ENCODE measurements around the gene OGFOD3. TPM values are rescaled to one million over a fixed set of nuclear protein-coding genes. Genes with fewer than 3 reads are reported as not detected.

OGFOD3 gene
- total and polyA plus RNA-seq, 2 donors (not counting 3 experiments of a cell fraction or from before 2014, with no cell fraction given): 31.7 to 34.8 TPM

DNA sequence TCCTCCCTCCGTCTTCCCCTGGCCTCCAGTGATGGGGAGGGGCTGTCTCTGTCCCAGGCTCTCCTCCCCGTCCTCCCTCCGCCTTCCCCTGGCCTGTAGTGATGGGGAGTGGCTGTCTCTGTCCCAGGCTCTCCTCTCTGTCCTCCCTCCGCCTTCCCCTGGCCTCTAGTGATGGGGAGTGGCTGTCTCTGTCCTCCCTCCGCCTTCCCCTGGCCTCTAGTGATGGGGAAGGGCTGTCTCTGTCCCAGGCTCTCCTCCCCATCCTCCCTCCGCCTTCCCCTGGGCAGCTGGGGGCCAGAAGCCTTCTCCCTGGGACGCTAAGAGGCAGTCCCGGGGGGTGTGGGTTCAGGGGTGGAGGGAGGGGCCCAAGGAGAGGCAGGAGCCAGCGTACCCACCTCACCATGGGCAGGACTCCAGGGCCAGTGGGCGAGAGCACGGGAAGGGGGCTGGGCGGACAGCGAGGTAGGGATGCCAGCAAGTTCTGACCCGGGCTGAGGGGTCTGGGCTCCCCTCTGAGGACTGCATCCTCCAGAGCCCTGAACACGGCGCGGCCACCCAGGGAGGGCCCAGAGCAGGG is 32.0 kb downstream of the OGFOD3 start:
- Histone ChIP-seq H3K9me1 (replicated peaks; ENCODE audit: control insufficient read depth, extremely low read depth, insufficient read depth, low read length) (no peaks in the 10 kb centered on the region), H3K4me3 (replicated peaks in 1 of 3; ENCODE audit: insufficient read depth in 1 of 3, low read depth in 1 of 3, low read length in 3 of 3) (no peak overlapping the region), H3K9me3 (replicated peaks; ENCODE audit: control insufficient read depth, insufficient read depth, low read length) (no peaks in the 10 kb centered on the region), H3K4me2 (ENCODE audit: insufficient read depth, low read length) (no peak overlapping the region), H2AFZ (ENCODE audit: low read depth, low read length) (no peak overlapping the region), H3K27ac (ENCODE audit: insufficient read depth, low read depth, low read length) (no peak overlapping the region), H4K20me1 (replicated peaks; ENCODE audit: control insufficient read depth, extremely low read depth, insufficient read depth, low read length) (no peaks in the 10 kb centered on the region), H3K36me3 (ENCODE audit: control insufficient read depth in 2 of 2, extremely low read depth in 1 of 2, insufficient read depth in 2 of 2, low read length in 2 of 2) (no peaks in the 10 kb centered on the region), H3K79me2 (ENCODE audit: control insufficient read depth, insufficient read depth, low read length) (no peaks in the 10 kb centered on the region), H3K27me3 (ENCODE audit: control insufficient read depth in 2 of 2, insufficient read depth in 2 of 2, low read length in 2 of 2) (no peaks in the 10 kb centered on the region), H3K9ac (replicated peaks; ENCODE audit: extremely low read depth, insufficient read depth, low read length) (no peak overlapping the region), H3K4me1 (ENCODE audit: control insufficient read depth, extremely low read depth, insufficient read depth, low read length) (no peaks in the 10 kb centered on the region)
- no peak for FAIRE-seq
- ChIA-PET POLR2A (no interaction called here), CTCF (no interaction called here)
- BruUV-seq (replicated peaks): no TSS peak
- dilution Hi-C loops (cut with MboI; ENCODE audit: extremely low pct_ligation_motif_present, low sequenced_read_pairs): no loop called here
- DNase-seq (ENCODE audit: low read depth, low spot score): no peak
- no peak for TF ChIP-seq JUN (IDR thresholded peaks at IDR 0.05; ENCODE audit: borderline replicate concordance, insufficient read depth, insufficient read length, low read depth)
- TF ChIP-seq, protein P1, sequence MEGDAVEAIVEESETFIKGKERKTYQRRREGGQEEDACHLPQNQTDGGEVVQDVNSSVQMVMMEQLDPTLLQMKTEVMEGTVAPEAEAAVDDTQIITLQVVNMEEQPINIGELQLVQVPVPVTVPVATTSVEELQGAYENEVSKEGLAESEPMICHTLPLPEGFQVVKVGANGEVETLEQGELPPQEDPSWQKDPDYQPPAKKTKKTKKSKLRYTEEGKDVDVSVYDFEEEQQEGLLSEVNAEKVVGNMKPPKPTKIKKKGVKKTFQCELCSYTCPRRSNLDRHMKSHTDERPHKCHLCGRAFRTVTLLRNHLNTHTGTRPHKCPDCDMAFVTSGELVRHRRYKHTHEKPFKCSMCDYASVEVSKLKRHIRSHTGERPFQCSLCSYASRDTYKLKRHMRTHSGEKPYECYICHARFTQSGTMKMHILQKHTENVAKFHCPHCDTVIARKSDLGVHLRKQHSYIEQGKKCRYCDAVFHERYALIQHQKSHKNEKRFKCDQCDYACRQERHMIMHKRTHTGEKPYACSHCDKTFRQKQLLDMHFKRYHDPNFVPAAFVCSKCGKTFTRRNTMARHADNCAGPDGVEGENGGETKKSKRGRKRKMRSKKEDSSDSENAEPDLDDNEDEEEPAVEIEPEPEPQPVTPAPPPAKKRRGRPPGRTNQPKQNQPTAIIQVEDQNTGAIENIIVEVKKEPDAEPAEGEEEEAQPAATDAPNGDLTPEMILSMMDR (IDR thresholded peaks at IDR 0.05; ENCODE audit: extremely low read depth in 1 of 2, insufficient read depth in 1 of 2, low read depth in 1 of 2, low read length in 2 of 2): no peak
- intact Hi-C loops (cut with micrococcal nuclease): no loop called here

DNA sequence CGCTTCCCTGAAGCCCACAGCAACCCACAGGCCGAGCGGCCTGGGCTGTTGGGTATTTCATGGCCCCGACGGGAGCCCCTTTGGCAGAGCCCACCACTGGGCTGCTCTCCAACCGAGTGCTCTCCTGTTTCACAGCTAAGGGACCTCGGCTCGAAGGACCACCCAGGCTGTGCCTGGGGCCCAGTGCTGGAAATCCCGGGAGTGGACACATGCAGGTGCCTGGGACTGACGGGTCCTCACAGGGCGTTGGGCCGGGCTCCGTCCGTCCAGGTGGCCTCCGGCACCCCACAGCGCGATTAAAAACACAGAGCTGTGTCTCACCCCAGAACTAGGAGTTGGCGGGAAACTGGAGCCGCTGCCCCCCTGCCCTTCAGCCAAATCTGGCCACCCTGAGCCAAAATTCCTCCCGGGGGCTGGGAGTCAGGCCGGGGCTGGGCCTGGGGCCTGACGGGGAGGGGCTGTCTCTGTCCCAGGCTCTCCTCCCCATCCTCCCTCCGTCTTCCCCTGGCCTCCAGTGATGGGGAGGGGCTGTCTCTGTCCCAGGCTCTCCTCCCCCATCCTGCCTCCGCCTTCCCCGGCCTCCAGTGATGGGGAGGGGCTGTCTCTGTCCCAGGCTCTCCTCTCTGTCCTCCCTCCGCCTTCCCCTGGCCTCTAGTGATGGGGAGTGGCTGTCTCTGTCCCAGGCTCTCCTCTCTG is 32.7 kb downstream of the OGFOD3 start:
- no peak overlapping the region for H3K4me2 ChIP-seq (ENCODE audit: insufficient read depth, low read length)
- ChIA-PET CTCF (no interaction called here), POLR2A (no interaction called here)
- no peaks in the 10 kb centered on the region for H3K4me1 ChIP-seq (ENCODE audit: control insufficient read depth, extremely low read depth, insufficient read depth, low read length)
- no TSS peak for BruUV-seq (replicated peaks)
- TF ChIP-seq EZH2 (IDR thresholded peaks at IDR 0.05; ENCODE audit: borderline replicate concordance, low read depth, low read length, severe bottlenecking): no peak
- TF ChIP-seq GATA2 (IDR thresholded peaks at IDR 0.05; ENCODE audit: insufficient read depth, insufficient read length, low read depth, low read length): no peak
- TF ChIP-seq, protein P2, sequence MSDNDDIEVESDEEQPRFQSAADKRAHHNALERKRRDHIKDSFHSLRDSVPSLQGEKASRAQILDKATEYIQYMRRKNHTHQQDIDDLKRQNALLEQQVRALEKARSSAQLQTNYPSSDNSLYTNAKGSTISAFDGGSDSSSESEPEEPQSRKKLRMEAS (IDR thresholded peaks at IDR 0.05; ENCODE audit: insufficient read depth, insufficient read length): no peak
- no peak for TF ChIP-seq FOS (IDR thresholded peaks at IDR 0.05; ENCODE audit: borderline replicate concordance, insufficient read depth, low read length)
- TF ChIP-seq POLR2AphosphoS5 (IDR thresholded peaks at IDR 0.05; ENCODE audit: insufficient read depth, low read depth, low read length): no peak
- TF ChIP-seq, protein P1 (IDR thresholded peaks at IDR 0.05; ENCODE audit: extremely low read depth in 1 of 2, insufficient read depth in 1 of 2, low read depth in 1 of 2, low read length in 2 of 2): no peak
- no peak for TF ChIP-seq POLR2A (IDR thresholded peaks at IDR 0.05; ENCODE audit: low read depth, low read length)
- no peak for TF ChIP-seq MYC (IDR thresholded peaks at IDR 0.05; ENCODE audit: low read depth, low read length)
- TF ChIP-seq JUN (IDR thresholded peaks at IDR 0.05; ENCODE audit: borderline replicate concordance, insufficient read depth, insufficient read length, low read depth): no peak
- no peaks in the 10 kb centered on the region for H3K9me1 ChIP-seq (replicated peaks; ENCODE audit: control insufficient read depth, extremely low read depth, insufficient read depth, low read length)
- H3K4me3 ChIP-seq (replicated peaks in 1 of 3; ENCODE audit: insufficient read depth in 1 of 3, low read depth in 1 of 3, low read length in 3 of 3): no peak overlapping the region
- no peaks in the 10 kb centered on the region for H3K27me3 ChIP-seq (ENCODE audit: control insufficient read depth in 2 of 2, insufficient read depth in 2 of 2, low read length in 2 of 2)
- H3K27ac ChIP-seq (ENCODE audit: insufficient read depth, low read depth, low read length): no peak overlapping the region
- H2AFZ ChIP-seq (ENCODE audit: low read depth, low read length): no peak overlapping the region
- intact Hi-C loops (cut with micrococcal nuclease) (no loop called here), dilution Hi-C loops (cut with MboI; ENCODE audit: extremely low pct_ligation_motif_present, low sequenced_read_pairs) (no loop called here)
- no peak overlapping the region for H3K9ac ChIP-seq (replicated peaks; ENCODE audit: extremely low read depth, insufficient read depth, low read length)
- no peaks in the 10 kb centered on the region for H3K79me2 ChIP-seq (ENCODE audit: control insufficient read depth, insufficient read depth, low read length)
- FAIRE-seq (no peak), DNase-seq (ENCODE audit: low read depth, low spot score) (no peak)
- H3K36me3 ChIP-seq (ENCODE audit: control insufficient read depth in 2 of 2, extremely low read depth in 1 of 2, insufficient read depth in 2 of 2, low read length in 2 of 2): no peaks in the 10 kb centered on the region
- H3K9me3 ChIP-seq (replicated peaks; ENCODE audit: control insufficient read depth, insufficient read depth, low read length): no peaks in the 10 kb centered on the region
- no peaks in the 10 kb centered on the region for H4K20me1 ChIP-seq (replicated peaks; ENCODE audit: control insufficient read depth, extremely low read depth, insufficient read depth, low read length)

All from endothelial cell of umbilical vein (primary cell).